ENCODE measurements around the gene DCLK2. TPM values are rescaled to one million over a fixed set of nuclear protein-coding genes. Genes with fewer than 3 reads are reported as not detected.

Gene DCLK2
- total RNA-seq (10 to 100 TPM; 10.5 to 33.4 (median 18.5) TPM), polyA plus RNA-seq (1 to 10 TPM; 4.1 to 7.3 TPM)
- long read RNA-seq, donor 1, full-length matches to known transcripts, result 5 of 16 reads
- long read RNA-seq, donor 1, partial matches to known transcripts, result 3 of 16 reads
- long read RNA-seq, donor 1, other reads (novel, unspliced or antisense), result 8 of 16 reads
- long read RNA-seq, donor 2, partial matches to known transcripts, result 3 of 8 reads
- long read RNA-seq, donor 2, other reads (novel, unspliced or antisense), result 4 of 8 reads
- long read RNA-seq, donor 3, partial matches to known transcripts, result 1 of 6 reads
- long read RNA-seq, donor 3, other reads (novel, unspliced or antisense), result 3 of 6 reads

GRCh38 chr4:150078041-150078578 lies at the start of gene DCLK2:
TSS of gene DCLK2 (plus strand) at chr4:150078445. CDS start at chr4:150079028, 583 bp downstream.
- Histone ChIP-seq H3K27ac (peak within 1 kb of the TSS; percentile 81 to 96 (median 90)), H3K4me3 (peak within 1 kb of the TSS; percentile 69 to 93 (median 74)), H3K27me3 (peaks cover 0 to 40% (median 0%) of the 10 kb centered on the region in 7 donors), H3K36me3 (no peaks in the 10 kb centered on the region), H3K4me1 (peaks cover 0 to 53% (median 24%) of the 10 kb centered on the region in 9 donors), H3K9me3 (no peaks in the 10 kb centered on the region)
- ATAC-seq (peak; percentile 86 to 92 (median 88)), DNase-seq (peak; percentile 88)
- TF ChIP-seq, protein P1, sequence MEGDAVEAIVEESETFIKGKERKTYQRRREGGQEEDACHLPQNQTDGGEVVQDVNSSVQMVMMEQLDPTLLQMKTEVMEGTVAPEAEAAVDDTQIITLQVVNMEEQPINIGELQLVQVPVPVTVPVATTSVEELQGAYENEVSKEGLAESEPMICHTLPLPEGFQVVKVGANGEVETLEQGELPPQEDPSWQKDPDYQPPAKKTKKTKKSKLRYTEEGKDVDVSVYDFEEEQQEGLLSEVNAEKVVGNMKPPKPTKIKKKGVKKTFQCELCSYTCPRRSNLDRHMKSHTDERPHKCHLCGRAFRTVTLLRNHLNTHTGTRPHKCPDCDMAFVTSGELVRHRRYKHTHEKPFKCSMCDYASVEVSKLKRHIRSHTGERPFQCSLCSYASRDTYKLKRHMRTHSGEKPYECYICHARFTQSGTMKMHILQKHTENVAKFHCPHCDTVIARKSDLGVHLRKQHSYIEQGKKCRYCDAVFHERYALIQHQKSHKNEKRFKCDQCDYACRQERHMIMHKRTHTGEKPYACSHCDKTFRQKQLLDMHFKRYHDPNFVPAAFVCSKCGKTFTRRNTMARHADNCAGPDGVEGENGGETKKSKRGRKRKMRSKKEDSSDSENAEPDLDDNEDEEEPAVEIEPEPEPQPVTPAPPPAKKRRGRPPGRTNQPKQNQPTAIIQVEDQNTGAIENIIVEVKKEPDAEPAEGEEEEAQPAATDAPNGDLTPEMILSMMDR (IDR thresholded peaks at IDR 0.05), result peak in 1 of 9 donors; percentile 4
- 0 to 1% methylated on average over 60 to 67 of the region's 68 CpGs for WGBS, 2 donors
- intact Hi-C loops (cut with DNase I), result loop anchor here in 9 of 10 donors (2.0 to 10.0 kb wide), 10 partner anchors 63 to 137 kb away; no protein-coding TSS in a partner anchor

GRCh38 chr4:150032541-150032940 lies 45.7 kb upstream of the DCLK2 start:
- intact Hi-C loops (cut with DNase I), result no loop called here
- 80 to 85% methylated on average over 7 of the region's 7 CpGs for WGBS, 2 donors

GRCh38 chr4:150033081-150033480 lies 45.2 kb upstream of the DCLK2 start:
- intact Hi-C loops (cut with DNase I), result no loop called here
- Histone ChIP-seq H3K27ac (no peak overlapping the region), H3K4me3 (no peak overlapping the region), H3K9me3 (peaks cover 0 to 3% (median 0%) of the 10 kb centered on the region in 11 donors), H3K27me3 (no peaks in the 10 kb centered on the region), H3K4me1 (peaks cover 0 to 8% (median 0%) of the 10 kb centered on the region in 9 donors), H3K36me3 (no peaks in the 10 kb centered on the region)
- TF ChIP-seq, protein P1 (IDR thresholded peaks at IDR 0.05), result no peak
- WGBS, 2 donors, result 72 to 74% methylated on average over 4 of the region's 4 CpGs
- ATAC-seq, result no peak
- no peak for DNase-seq

More at GRCh38 chr4:150032541-150032940, 45.7 kb upstream of the DCLK2 start:
- TF ChIP-seq, protein P1 (IDR thresholded peaks at IDR 0.05), result no peak
- H3K4me3 ChIP-seq, result no peak overlapping the region
- no peak for DNase-seq
- peaks cover 0 to 8% (median 0%) of the 10 kb centered on the region in 11 donors for H3K9me3 ChIP-seq
- no peaks in the 10 kb centered on the region for H3K27me3 ChIP-seq
- H3K4me1 ChIP-seq, result peaks cover 0 to 8% (median 0%) of the 10 kb centered on the region in 9 donors
- H3K27ac ChIP-seq, result no peak overlapping the region
- ATAC-seq, result no peak
- H3K36me3 ChIP-seq, result no peaks in the 10 kb centered on the region

DNA sequence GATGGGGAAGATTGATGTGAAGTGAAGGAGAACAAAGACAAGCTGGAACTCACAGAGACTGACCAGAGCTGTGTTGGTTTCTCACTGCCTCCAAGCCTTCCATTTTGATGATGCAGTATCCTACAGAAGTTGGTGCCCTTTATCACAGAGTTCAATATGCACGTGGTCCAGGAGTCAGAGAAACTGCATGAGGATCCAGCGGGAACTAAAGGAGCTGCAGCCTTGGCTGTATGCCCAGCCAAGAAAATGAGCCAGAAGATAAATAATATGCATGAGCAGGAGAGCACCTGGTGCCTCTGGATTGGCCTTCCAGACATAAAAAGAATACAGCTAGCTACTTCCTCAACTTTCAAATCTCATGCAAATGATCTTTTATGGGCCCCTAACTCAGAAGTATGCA lies 44.3 kb upstream of the DCLK2 start:
- no peaks in the 10 kb centered on the region for H3K36me3 ChIP-seq
- H3K9me3 ChIP-seq, result peaks cover 0 to 3% (median 0%) of the 10 kb centered on the region in 11 donors
- TF ChIP-seq, protein P1 (IDR thresholded peaks at IDR 0.05), result no peak
- no peak overlapping the region for H3K4me3 ChIP-seq
- H3K27ac ChIP-seq, result no peak overlapping the region
- no peak for DNase-seq
- peak in 1 of 8 donors; percentile 50 for ATAC-seq
- intact Hi-C loops (cut with DNase I), result no loop called here
- WGBS, 2 donors, result 0 to 9% methylated on average over 2 of the region's 2 CpGs
- H3K27me3 ChIP-seq, result no peaks in the 10 kb centered on the region
- H3K4me1 ChIP-seq, result peaks cover 0 to 8% (median 0%) of the 10 kb centered on the region in 9 donors

All from heart right ventricle (tissue), 16 donors.